ENCODE data around the gene PPP5C.

- TF ChIP-seq POLR2AphosphoS5 (IDR thresholded peaks at IDR 0.05; ENCODE audit: borderline replicate concordance, low read depth, low read length) (no peak), EZH2 (IDR thresholded peaks at IDR 0.05) (no peak)
Measured at GRCh38 chr19:46383846-46384245, 37.0 kb downstream of the PPP5C start.

Data from SK-N-MC (cell line).